Esophagus squamous epithelium (tissue), 4 donors: ENCODE data around the gene APLN.

ENCODE experiments used
- CTCF ChIP-seq, 6 experiments: fragments of 450-650 bp in 4 of 6; fragments of 200-600 bp in 2 of 6; sonication (generic) in 2 of 6; IDR thresholded peaks; one replicate each; pipeline ENCODE4 v1.5.1; 2016 to 2019; ENCODE audit warnings: antibody characterized with exemption in 6 of 6, mild to moderate bottlenecking in 4 of 6, moderate library complexity in 4 of 6
- POLR2A ChIP-seq, 4 donors: fragments of 450-650 bp; IDR thresholded peaks; one replicate each; pipeline ENCODE4 v1.6.1; 2017; ENCODE audit warnings: antibody characterized with exemption in 4 of 4, mild to moderate bottlenecking in 4 of 4, moderate library complexity in 3 of 4

GRCh38 chrX:129661369-129661768 is 6.6 kb upstream of the APLN start:
- TF ChIP-seq CTCF (IDR thresholded peaks at IDR 0.05), result no peak
- no peak for TF ChIP-seq POLR2A (IDR thresholded peaks at IDR 0.05)
